Effector CD4-positive, alpha-beta T cell (primary cell): Measurements from ENCODE around the gene RAI1.
"Not testable (repeated sequence)": the region's sequence is repeated elsewhere in the genome, so short reads cannot be mapped to it uniquely, and the experiment has no call there.

Source experiments
- DNase-seq: peaks from one replicate; pipeline ENCODE4 v3.0.0-alpha.2; 2020

RAI1 gene

GRCh38 chr17:17807440-17807839 is 126.2 kb downstream of the RAI1 start:
- no peak for DNase-seq

GRCh38 chr17:17808200-17808599 is 126.9 kb downstream of the RAI1 start:
- not testable (repeated sequence) for DNase-seq

GRCh38 chr17:17808706-17809432 is 127.6 kb downstream of the RAI1 start:
- no peak for DNase-seq

- no peak for DNase-seq
These were observed 128.3 kb downstream of the RAI1 start for GRCh38 chr17:17809531-17810083.

GRCh38 chr17:17810084-17810894 is 129.0 kb downstream of the RAI1 start:
- no peak for DNase-seq

- no peak for DNase-seq
These were observed 129.6 kb downstream of the RAI1 start for GRCh38 chr17:17810895-17811248.

GRCh38 chr17:17811381-17812210 is 130.3 kb downstream of the RAI1 start:
- DNase-seq = no peak

- peak; percentile 57 for DNase-seq
These were observed 131.2 kb downstream of the RAI1 start for GRCh38 chr17:17812211-17813054.

GRCh38 chr17:17813055-17813724 is 131.9 kb downstream of the RAI1 start:
- no peak for DNase-seq

- DNase-seq = no peak
These were observed 132.5 kb downstream of the RAI1 start for GRCh38 chr17:17813725-17814095.

GRCh38 chr17:17814162-17815061 is 133.2 kb downstream of the RAI1 start:
- DNase-seq = no peak

GRCh38 chr17:17815062-17815406 is 133.8 kb downstream of the RAI1 start:
- no peak for DNase-seq

GRCh38 chr17:17815436-17816200 is 134.4 kb downstream of the RAI1 start:
- DNase-seq = no peak

- DNase-seq = no peak
These were observed 135.1 kb downstream of the RAI1 start for GRCh38 chr17:17816240-17816814.

- no peak for DNase-seq
These were observed 135.7 kb downstream of the RAI1 start for GRCh38 chr17:17816831-17817551.

- no peak for DNase-seq
These were observed 136.3 kb downstream of the RAI1 start for GRCh38 chr17:17817552-17817947.

GRCh38 chr17:17818088-17818526 is 136.8 kb downstream of the RAI1 start:
- DNase-seq = no peak

GRCh38 chr17:17819111-17819510 is 137.9 kb downstream of the RAI1 start:
- no peak for DNase-seq

- DNase-seq = peak; percentile 33
These were observed 138.3 kb downstream of the RAI1 start for GRCh38 chr17:17819561-17819995.
